Esophagus squamous epithelium (tissue), 5 donors: ENCODE measurements around the gene NUFIP1. TPM values are rescaled to one million over a fixed set of nuclear protein-coding genes. Genes with fewer than 3 reads are reported as not detected.

Experiments
- DNase-seq: peaks from one replicate; lab custom pipeline; 2025; lab: John Stamatoyannopoulos, UW
- H3K27ac ChIP-seq, 4 donors: fragments of 200-600 bp; sonication (generic); one replicate each; pipeline ENCODE4 v1.5.1; 2016 to 2019; ENCODE audit warnings: mild to moderate bottlenecking in 1 of 4
- H3K27me3 ChIP-seq, 4 donors: fragments of 200-600 bp; sonication (generic); 1 replicate in 3 of 4; 2 replicates in 1 of 4; pipeline versions ENCODE4 v1.5.1 to v1.6.0; 2017 to 2021; ENCODE audit warnings: antibody characterized with exemption in 1 of 4
- H3K36me3 ChIP-seq, 3 donors: fragments of 200-600 bp; sonication (generic); one replicate each; pipeline ENCODE4 v1.5.1; 2016 to 2019
- H3K4me1 ChIP-seq, 3 donors: fragments of 200-600 bp; sonication (generic); one replicate each; pipeline ENCODE4 v1.5.1; 2017 to 2019
- H3K4me3 ChIP-seq, 4 donors: fragments of 200-600 bp; sonication (generic); 1 replicate in 3 of 4; 2 replicates in 1 of 4; pipeline ENCODE4 v1.5.1; 2016 to 2019; ENCODE audit warnings: mild to moderate bottlenecking in 2 of 4, moderate library complexity in 1 of 4
- H3K9me3 ChIP-seq, 3 donors: fragments of 200-600 bp; sonication (generic); one replicate each; pipeline ENCODE4 v1.5.1; 2016 to 2019
- POLR2A ChIP-seq, 4 donors: fragments of 450-650 bp; IDR thresholded peaks; one replicate each; pipeline ENCODE4 v1.6.1; 2017; ENCODE audit warnings: antibody characterized with exemption in 4 of 4, mild to moderate bottlenecking in 4 of 4, moderate library complexity in 3 of 4
- WGBS, 2 donors: methylation state at CpG; one replicate each; pipeline ENCODE4 v1.1.5; 2018; 5-methylcytosine and 5-hydroxymethylcytosine counted together
- intact Hi-C: fragments of 100-400 bp; cut with DNase I; formaldehyde crosslinking; loops from one replicate; pipeline ENCODE4 v1.15.0; 2022
- small RNA-seq, 4 donors: library from RNA; depleted of rRNA; stranded (forward); fragments of <200 nt; gene quantifications; one replicate each; pipeline ENCODE3, GENCODE V24; 2016
- total RNA-seq, 4 donors: library from RNA; depleted of rRNA; stranded (reverse); fragments of >200 nt; gene quantifications; one replicate each; pipeline ENCODE4 v1.1.0, GENCODE V29; 2016
- TF ChIP-seq, protein P1 (sequence below), 6 experiments: fragments of 450-650 bp in 4 of 6; fragments of 200-600 bp in 2 of 6; sonication (generic) in 2 of 6; IDR thresholded peaks; one replicate each; pipeline ENCODE4 v1.5.1; 2016 to 2019; ENCODE audit warnings: antibody characterized with exemption in 6 of 6, mild to moderate bottlenecking in 4 of 6, moderate library complexity in 4 of 6
- donor health status: DM: yes; HTN: yes; CAD: no.

The NUFIP1 gene
- total RNA-seq, 4 donors from 2014 or later, result 1.5 to 4.0 (median 3.3) TPM

DNA sequence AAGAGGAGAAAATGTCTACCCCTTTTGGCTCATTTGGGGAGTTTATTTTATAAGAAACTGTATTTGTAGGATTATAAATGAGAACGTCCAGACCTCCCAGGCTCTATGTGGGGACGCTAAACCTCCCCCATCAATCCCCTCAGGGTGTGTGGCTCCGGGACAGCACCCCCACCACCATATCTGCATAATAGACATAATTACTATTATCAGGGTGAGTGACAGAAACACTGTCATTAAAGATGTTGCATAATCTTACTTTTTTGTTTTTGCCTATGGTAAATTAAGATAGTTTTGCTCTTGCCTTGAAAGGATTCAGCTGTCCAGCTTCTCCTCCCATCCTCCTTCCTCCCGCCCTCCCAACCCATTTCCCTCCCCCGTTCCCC is 93.3 kb downstream of the NUFIP1 start:
- Histone ChIP-seq H3K27me3 (no peaks in the 10 kb centered on the region), H3K4me1 (peaks cover 0 to 5% (median 0%) of the 10 kb centered on the region in 3 donors), H3K9me3 (no peaks in the 10 kb centered on the region), H3K36me3 (no peaks in the 10 kb centered on the region), H3K4me3 (no peak overlapping the region), H3K27ac (no peak overlapping the region)
- 56 to 58% methylated on average over 5 of the region's 5 CpGs for WGBS, 2 donors
- TF ChIP-seq, protein P1, sequence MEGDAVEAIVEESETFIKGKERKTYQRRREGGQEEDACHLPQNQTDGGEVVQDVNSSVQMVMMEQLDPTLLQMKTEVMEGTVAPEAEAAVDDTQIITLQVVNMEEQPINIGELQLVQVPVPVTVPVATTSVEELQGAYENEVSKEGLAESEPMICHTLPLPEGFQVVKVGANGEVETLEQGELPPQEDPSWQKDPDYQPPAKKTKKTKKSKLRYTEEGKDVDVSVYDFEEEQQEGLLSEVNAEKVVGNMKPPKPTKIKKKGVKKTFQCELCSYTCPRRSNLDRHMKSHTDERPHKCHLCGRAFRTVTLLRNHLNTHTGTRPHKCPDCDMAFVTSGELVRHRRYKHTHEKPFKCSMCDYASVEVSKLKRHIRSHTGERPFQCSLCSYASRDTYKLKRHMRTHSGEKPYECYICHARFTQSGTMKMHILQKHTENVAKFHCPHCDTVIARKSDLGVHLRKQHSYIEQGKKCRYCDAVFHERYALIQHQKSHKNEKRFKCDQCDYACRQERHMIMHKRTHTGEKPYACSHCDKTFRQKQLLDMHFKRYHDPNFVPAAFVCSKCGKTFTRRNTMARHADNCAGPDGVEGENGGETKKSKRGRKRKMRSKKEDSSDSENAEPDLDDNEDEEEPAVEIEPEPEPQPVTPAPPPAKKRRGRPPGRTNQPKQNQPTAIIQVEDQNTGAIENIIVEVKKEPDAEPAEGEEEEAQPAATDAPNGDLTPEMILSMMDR (IDR thresholded peaks at IDR 0.05), result no peak
- TF ChIP-seq POLR2A (IDR thresholded peaks at IDR 0.05), result no peak
- intact Hi-C loops, result no loop called here
- DNase-seq, result no peak

DNA sequence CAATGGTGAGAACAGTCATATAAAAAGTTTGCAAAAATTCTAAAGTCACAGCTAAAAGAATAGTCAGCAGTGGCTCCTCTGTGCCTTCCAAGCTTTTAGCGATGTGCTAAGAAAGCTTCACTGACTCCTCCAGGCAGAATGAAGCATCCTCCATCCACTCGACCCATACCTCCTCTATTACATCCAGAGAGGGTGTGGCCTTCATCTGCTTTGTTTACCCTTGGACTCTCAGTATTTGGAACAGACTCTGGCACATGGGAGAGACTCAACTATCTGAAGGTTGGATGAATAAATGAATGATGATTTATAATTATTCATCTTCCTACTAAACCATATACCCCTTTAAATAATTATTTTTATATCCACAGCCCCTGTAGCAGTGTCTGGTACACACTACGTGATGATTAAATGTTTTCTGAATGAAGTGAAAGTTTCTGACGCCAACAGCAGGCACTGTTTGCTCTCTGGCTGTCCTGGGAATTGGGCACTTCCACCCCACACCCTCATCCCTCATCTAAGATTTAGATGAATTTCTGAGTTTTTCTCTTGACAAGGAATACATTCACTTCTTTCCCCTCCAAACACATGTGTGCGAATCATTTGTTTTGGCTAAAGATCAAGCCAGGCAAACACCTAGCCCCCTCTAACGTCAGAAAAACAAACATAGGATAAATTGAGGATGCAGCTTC is 93.9 kb downstream of the NUFIP1 start:
- Histone ChIP-seq H3K4me3 (no peak overlapping the region), H3K4me1 (peaks cover 0 to 5% (median 0%) of the 10 kb centered on the region in 3 donors), H3K36me3 (no peaks in the 10 kb centered on the region), H3K27me3 (no peaks in the 10 kb centered on the region), H3K9me3 (no peaks in the 10 kb centered on the region), H3K27ac (no peak overlapping the region)
- WGBS, 2 donors, result 49 to 53% methylated on average over 6 of the region's 6 CpGs
- no peak for TF ChIP-seq POLR2A (IDR thresholded peaks at IDR 0.05)
- TF ChIP-seq, protein P1 (IDR thresholded peaks at IDR 0.05), result no peak
- intact Hi-C loops, result no loop called here
- no peak for DNase-seq

GRCh38 chr13:44894001-44894770 is 95.1 kb downstream of the NUFIP1 start:
- WGBS, 2 donors, result 75% methylated on average over 9 to 11 of the region's 13 CpGs
- DNase-seq, result no peak
- Histone ChIP-seq H3K27me3 (no peaks in the 10 kb centered on the region), H3K4me3 (no peak overlapping the region), H3K27ac (no peak overlapping the region), H3K4me1 (peaks cover 0 to 5% (median 0%) of the 10 kb centered on the region in 3 donors), H3K9me3 (no peaks in the 10 kb centered on the region), H3K36me3 (no peaks in the 10 kb centered on the region)
- TF ChIP-seq, protein P1 (IDR thresholded peaks at IDR 0.05), result no peak
- TF ChIP-seq POLR2A (IDR thresholded peaks at IDR 0.05), result no peak
- intact Hi-C loops, result no loop called here

Small RNAs within 50 kb of the gene (small RNA-seq; reads per million reads assigned to genes)
- gene RN7SL49P, result 0 reads per million in 4 donors

Other genes starting within 250 kb of the NUFIP1 start
- gene GPALPP1, start 67 bp upstream of the NUFIP1 start, total RNA-seq, result 10 to 100 TPM; 10.5 to 29.6 (median 14.4) TPM
- gene GTF2F2, start 131.0 kb upstream of the NUFIP1 start, total RNA-seq, result 10 to 100 TPM in 3 of 4 donors, 1 to 10 TPM in 1; 9.4 to 23.3 (median 19.6) TPM
- gene KCTD4, start 211.6 kb upstream of the NUFIP1 start, total RNA-seq, result not detected